HG03342 (cell line): ENCODE results near the gene RBM7.

Experiments
- ATAC-seq: cut with Tn5 transposase; IDR thresholded peaks from one replicate; pipeline ENCODE4 v1.9.1; 2021; ENCODE audit warnings: mild to moderate bottlenecking, moderate library complexity; ENCODE audit not compliant: unreplicated experiment

The RBM7 gene

DNA sequence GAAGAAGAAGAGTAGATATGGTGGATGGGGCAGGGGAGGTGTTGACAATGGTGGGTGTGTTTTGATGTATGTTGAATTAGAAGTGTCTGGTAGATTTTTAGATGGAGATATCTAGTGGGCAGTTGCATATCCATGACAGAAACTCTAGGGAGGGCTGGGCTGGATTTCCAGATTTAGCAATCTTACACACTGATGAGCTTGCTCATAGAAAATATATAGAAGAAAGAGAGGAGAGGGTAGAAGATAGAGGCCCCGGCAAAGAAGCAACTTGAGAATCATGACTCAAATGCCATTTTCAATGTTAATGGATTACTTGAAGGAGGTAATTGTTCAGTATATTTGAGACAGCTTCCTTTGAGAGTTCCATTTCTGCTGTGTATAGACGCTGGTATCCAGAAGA lies 47.0 kb downstream of the RBM7 start:
- no peak for ATAC-seq

DNA sequence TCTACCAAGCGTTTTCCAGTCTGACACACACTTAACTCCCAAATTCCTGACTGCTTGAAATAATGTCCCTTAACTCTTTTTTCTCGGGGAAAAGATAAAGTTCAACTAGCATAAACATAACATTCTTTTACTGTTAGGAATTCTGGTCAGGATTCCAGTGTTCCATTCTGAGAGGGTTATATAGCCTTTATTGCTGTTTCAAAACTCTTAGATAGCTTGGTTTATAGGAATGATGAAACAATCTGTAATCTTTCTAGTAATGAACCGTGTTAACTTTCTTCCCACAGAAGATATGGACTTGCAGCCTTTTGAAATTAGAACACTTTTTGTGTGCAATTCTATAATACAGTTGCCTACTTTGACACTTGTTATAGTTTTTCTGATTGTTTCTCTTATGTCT lies 47.4 kb downstream of the RBM7 start:
- no peak for ATAC-seq

DNA sequence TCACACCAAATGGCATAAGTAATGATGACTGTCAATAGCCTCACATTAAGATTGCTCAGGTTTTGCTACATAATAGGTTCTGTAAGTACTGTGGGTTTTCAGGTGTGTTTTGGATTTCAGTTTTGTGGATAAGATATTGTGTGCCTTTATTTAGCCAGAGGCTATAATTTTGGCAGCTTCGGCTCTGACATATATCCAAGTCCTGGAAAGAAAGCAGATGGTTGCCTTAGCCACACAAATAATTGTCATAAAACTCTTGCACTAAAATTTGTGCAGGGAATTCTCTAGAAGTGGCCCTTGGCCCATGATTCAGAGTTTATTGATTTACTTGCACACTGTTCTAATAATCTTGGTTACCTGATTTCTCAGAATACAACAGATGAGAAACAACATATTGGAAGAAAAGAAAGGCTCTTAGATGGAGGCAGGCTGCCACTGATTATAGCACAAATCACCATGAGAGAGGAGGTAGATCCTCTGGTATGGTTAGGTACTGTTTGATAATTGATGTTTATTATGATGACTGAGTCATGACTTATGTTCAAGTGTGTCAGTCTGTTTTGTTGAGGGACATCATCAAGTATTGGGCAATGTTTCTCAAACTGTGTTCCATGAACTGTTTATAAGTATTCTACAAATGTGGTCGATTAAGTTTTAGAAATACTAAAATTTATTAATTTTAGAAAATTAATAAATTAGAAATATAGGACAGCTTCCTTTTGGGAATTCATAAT lies 48.5 kb downstream of the RBM7 start:
- no peak for ATAC-seq

DNA sequence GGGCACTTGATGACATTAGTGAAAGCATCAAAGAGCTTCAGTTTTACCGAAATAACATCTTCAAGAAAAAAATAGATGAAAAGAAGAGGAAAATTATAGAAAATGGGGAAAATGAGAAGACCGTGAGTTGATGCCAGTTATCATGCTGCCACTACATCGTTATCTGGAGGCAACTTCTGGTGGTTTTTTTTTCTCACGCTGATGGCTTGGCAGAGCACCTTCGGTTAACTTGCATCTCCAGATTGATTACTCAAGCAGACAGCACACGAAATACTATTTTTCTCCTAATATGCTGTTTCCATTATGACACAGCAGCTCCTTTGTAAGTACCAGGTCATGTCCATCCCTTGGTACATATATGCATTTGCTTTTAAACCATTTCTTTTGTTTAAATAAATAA lies 49.4 kb downstream of the RBM7 start:
- ATAC-seq, result no peak

DNA sequence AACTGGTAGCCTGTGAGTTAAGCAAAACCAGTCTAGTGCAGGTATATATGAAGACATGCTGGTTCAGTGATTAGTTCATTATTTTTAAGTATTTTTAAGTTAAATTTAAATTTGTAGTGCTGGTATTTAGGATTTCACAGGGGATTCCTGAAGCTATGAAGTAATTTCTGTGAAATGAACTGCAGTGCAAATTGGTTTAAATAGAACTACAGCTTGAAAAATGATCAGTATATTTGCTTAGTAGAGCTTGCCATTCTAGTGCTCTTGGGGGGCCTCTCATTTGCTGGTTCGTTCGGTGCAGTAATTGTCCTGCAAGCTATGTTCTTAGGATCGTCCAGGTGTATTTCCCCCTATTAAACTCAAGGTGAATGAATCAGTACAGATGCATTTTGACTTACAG lies 51.9 kb downstream of the RBM7 start:
- no peak for ATAC-seq
